ENCODE results near the gene TSPYL6.

The TSPYL6 gene

GRCh38 chr2:54226260-54226659 lies 29.8 kb downstream of the TSPYL6 start:
- POLR2A ChIA-PET: no interaction called here

GRCh38 chr2:54224997-54225396 lies 31.0 kb downstream of the TSPYL6 start:
- ChIA-PET CTCF (no interaction called here), POLR2A (no interaction called here)

More at GRCh38 chr2:54226260-54226659, 29.8 kb downstream of the TSPYL6 start:
- TF ChIP-seq, protein P1, sequence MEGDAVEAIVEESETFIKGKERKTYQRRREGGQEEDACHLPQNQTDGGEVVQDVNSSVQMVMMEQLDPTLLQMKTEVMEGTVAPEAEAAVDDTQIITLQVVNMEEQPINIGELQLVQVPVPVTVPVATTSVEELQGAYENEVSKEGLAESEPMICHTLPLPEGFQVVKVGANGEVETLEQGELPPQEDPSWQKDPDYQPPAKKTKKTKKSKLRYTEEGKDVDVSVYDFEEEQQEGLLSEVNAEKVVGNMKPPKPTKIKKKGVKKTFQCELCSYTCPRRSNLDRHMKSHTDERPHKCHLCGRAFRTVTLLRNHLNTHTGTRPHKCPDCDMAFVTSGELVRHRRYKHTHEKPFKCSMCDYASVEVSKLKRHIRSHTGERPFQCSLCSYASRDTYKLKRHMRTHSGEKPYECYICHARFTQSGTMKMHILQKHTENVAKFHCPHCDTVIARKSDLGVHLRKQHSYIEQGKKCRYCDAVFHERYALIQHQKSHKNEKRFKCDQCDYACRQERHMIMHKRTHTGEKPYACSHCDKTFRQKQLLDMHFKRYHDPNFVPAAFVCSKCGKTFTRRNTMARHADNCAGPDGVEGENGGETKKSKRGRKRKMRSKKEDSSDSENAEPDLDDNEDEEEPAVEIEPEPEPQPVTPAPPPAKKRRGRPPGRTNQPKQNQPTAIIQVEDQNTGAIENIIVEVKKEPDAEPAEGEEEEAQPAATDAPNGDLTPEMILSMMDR (IDR thresholded peaks at IDR 0.05; ENCODE audit: control extremely low read depth, extremely low read depth, low read depth, missing control alignments): no peak
- DNase-seq (ENCODE audit: extremely low spot score): no peak
- CTCF ChIA-PET: no interaction called here

DNA sequence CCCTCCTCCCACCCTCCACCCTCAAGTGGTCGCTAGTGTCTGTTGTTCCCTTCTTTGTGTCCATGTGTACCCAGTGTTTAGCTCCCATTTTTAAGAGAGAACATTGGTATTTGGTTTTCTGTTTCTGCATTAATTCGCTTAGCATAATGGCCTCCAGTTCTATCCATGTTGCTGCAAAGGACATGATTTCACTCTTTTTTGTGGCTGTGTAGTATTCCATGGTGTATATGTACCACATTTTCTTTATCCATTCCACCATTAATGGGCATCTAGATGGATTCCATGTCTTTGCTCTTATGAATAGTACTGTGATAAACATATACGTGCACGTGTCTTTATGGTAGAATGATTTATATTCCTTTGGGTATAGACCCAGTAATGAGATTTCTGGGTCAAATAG lies 42.9 kb downstream of the TSPYL6 start:
- CTCF ChIA-PET: interaction anchor here (1.0 kb wide), 1 partner anchor 10 kb away, joined by 3 read pairs; no protein-coding TSS in a partner anchor
- no peak for DNase-seq (ENCODE audit: extremely low spot score)
- TF ChIP-seq, protein P1 (IDR thresholded peaks at IDR 0.05; ENCODE audit: control extremely low read depth, extremely low read depth, low read depth, missing control alignments): no peak
- POLR2A ChIA-PET: no interaction called here

More at GRCh38 chr2:54224997-54225396, 31.0 kb downstream of the TSPYL6 start:
- TF ChIP-seq, protein P1 (IDR thresholded peaks at IDR 0.05; ENCODE audit: control extremely low read depth, extremely low read depth, low read depth, missing control alignments): no peak
- DNase-seq (ENCODE audit: extremely low spot score): no peak

DNA sequence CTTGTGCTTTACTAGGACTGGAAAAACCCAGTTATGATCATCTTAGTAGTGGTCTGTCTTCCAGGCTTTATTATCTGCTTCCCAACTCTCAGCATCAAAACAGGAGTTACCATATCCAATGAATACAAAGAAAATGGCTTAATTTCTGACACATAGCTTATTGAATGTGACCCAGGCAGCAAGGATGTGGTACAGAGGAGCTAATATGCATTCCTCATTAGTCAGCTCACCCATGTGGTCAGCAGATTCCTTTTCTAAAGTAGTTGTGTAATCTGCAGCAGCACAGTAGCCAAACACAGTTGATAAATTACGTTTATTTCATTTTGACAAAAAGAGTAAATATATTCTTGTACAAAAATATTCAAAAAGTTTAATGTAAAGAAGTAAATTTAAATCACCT lies 43.6 kb downstream of the TSPYL6 start:
- TF ChIP-seq, protein P1 (IDR thresholded peaks at IDR 0.05; ENCODE audit: control extremely low read depth, extremely low read depth, low read depth, missing control alignments): no peak
- ChIA-PET POLR2A (interaction anchor here (0.7 kb wide), 1 partner anchor 20 kb away, joined by 3 read pairs; no protein-coding TSS in a partner anchor), CTCF (interaction anchor here (1.0 kb wide), 1 partner anchor 11 kb away, joined by 3 read pairs; no protein-coding TSS in a partner anchor)
- no peak for DNase-seq (ENCODE audit: extremely low spot score)

- ChIA-PET CTCF (interaction anchor here (1.2 kb wide), 1 partner anchor 14 kb away, joined by 3 read pairs; no protein-coding TSS in a partner anchor), POLR2A (no interaction called here)
- TF ChIP-seq, protein P1 (IDR thresholded peaks at IDR 0.05; ENCODE audit: control extremely low read depth, extremely low read depth, low read depth, missing control alignments): no peak
- DNase-seq (ENCODE audit: extremely low spot score): no peak
Measured at GRCh38 chr2:54209379-54209778, 46.6 kb downstream of the TSPYL6 start.

DNA sequence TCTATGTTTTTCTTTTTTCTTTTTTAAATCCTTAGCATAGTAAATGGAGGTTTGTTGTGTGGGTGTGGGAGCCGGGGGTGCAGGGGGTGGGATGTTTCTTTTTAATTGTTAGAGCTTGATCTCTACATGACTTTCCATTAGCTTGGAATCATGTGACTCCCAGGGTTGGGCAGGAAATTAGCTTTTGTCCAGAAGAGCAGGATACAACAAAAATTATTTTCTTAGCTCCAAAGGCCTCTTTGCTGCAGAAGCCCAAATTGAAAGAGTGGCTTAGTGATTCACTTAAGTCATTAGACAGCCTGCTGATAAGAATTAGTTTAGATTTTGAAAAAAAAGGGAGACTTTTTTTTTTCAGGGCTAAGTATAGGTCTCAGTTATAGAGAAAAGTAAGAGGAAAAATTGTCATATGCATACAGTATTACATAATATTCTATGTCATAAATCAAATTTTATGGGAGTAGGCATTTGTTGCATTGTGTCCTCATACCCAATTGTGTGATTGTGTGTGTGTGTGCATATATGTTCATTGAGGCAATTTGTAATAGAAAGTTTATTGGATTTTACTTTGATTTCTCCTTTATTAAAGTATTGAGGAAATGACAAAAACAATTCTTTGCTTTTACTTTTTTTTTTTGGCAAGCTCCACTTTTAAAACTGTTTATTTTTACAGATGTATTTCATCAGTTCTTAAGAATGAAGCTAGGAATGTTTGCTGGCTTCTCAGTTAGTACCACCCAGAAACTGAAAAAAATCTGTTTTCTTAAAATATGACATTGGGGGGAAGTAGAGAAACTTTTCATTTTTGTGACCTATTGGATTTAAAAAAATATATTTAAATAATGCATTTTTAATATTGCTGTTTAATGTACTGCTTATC lies 47.4 kb downstream of the TSPYL6 start:
- POLR2A ChIA-PET: no interaction called here
- DNase-seq (ENCODE audit: extremely low spot score): no peak
- TF ChIP-seq, protein P1 (IDR thresholded peaks at IDR 0.05; ENCODE audit: control extremely low read depth, extremely low read depth, low read depth, missing control alignments): no peak
- CTCF ChIA-PET: no interaction called here
